OCI-LY1 (cell line): ENCODE data around the gene SLC4A11.

ENCODE experiments used
- EZH2 ChIP-seq: fragments of 200-600 bp; sonication (generic), shearing (Covaris generic); IDR thresholded peaks from 2 replicates; pipeline ENCODE4 v1.8.0; 2017; ENCODE audit warnings: borderline replicate concordance, mixed run types, mild to moderate bottlenecking, antibody characterized with exemption, low read length, moderate library complexity, mixed read lengths
- TF ChIP-seq, protein P1 (sequence below): fragments of 200-600 bp; sonication (generic), shearing (Covaris generic); IDR thresholded peaks from 2 replicates; pipeline ENCODE4 v1.5.1; 2017; ENCODE audit warnings: mild to moderate bottlenecking, antibody characterized with exemption, low read length, moderate library complexity, mixed read lengths

- TF ChIP-seq, protein P1, sequence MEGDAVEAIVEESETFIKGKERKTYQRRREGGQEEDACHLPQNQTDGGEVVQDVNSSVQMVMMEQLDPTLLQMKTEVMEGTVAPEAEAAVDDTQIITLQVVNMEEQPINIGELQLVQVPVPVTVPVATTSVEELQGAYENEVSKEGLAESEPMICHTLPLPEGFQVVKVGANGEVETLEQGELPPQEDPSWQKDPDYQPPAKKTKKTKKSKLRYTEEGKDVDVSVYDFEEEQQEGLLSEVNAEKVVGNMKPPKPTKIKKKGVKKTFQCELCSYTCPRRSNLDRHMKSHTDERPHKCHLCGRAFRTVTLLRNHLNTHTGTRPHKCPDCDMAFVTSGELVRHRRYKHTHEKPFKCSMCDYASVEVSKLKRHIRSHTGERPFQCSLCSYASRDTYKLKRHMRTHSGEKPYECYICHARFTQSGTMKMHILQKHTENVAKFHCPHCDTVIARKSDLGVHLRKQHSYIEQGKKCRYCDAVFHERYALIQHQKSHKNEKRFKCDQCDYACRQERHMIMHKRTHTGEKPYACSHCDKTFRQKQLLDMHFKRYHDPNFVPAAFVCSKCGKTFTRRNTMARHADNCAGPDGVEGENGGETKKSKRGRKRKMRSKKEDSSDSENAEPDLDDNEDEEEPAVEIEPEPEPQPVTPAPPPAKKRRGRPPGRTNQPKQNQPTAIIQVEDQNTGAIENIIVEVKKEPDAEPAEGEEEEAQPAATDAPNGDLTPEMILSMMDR = no peak
- no peak for TF ChIP-seq EZH2
These were observed 3.2 kb upstream of the SLC4A11 start for GRCh38 chr20:3242172-3242692.
